ENCODE data around the gene NT5DC3. TPM values are rescaled to one million over a fixed set of nuclear protein-coding genes. Genes with fewer than 3 reads are reported as not detected.

NT5DC3 gene
- total and polyA plus RNA-seq, 3 donors from 2014 or later = 5.7 to 25.4 (median 16.1) TPM

DNA sequence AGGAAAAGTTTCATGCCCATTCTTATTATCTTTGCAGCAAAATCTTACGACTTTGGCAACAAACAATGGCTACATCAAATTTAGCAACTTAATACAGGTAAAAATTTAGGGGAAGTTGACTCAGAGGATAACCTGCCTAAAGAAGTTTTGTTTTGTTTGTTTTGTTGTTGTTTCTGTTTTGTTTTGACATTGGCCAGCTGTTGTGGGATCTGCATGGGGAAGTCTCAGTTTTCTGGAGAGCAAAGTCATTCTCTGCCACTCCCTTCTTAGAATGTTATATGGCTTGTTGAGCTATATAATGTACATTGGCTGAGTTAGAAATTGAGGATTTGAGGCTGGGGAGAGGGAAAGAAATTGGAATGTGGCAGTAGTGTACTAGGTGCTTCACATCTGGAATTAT is 109.5 kb downstream of the NT5DC3 start:
- H3K36me3 ChIP-seq (ENCODE audit: low read depth, missing control alignments) = no peaks in the 10 kb centered on the region
- WGBS, 2 donors = 87 to 92% methylated on average over 1 of the region's 1 CpG
- no peaks in the 10 kb centered on the region for H3K4me1 ChIP-seq
- H3K4me3 ChIP-seq = no peak overlapping the region
- no peaks in the 10 kb centered on the region for H3K27me3 ChIP-seq
- TF ChIP-seq POLR2A (IDR thresholded peaks at IDR 0.05) = no peak
- TF ChIP-seq, protein P1, sequence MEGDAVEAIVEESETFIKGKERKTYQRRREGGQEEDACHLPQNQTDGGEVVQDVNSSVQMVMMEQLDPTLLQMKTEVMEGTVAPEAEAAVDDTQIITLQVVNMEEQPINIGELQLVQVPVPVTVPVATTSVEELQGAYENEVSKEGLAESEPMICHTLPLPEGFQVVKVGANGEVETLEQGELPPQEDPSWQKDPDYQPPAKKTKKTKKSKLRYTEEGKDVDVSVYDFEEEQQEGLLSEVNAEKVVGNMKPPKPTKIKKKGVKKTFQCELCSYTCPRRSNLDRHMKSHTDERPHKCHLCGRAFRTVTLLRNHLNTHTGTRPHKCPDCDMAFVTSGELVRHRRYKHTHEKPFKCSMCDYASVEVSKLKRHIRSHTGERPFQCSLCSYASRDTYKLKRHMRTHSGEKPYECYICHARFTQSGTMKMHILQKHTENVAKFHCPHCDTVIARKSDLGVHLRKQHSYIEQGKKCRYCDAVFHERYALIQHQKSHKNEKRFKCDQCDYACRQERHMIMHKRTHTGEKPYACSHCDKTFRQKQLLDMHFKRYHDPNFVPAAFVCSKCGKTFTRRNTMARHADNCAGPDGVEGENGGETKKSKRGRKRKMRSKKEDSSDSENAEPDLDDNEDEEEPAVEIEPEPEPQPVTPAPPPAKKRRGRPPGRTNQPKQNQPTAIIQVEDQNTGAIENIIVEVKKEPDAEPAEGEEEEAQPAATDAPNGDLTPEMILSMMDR (IDR thresholded peaks at IDR 0.05) = no peak
- DNase-seq = no peak
- no peak overlapping the region for H3K27ac ChIP-seq
- intact Hi-C loops (cut with DNase I; ENCODE audit: low total_unique reads) = no loop called here
- no peaks in the 10 kb centered on the region for H3K9me3 ChIP-seq

DNA sequence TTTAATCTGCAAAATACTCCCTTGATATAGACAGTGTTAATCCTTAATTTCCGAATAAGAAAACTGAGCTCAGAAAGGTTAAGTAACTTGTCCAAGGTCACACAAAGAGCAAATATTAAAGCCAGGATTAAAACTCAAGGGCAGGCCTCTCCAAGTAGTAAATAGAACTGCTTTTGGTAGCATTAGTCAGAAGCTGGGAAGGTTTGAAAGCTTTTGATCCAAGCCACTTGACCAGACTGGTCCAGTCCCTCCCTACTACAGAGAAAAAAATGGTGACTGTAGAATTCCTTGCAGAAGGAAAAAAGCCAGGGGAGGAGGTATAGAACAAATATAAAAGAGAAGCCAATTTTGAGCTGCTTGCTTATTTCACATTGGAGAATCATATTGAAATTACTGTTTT is 111.5 kb downstream of the NT5DC3 start:
- intact Hi-C loops (cut with DNase I; ENCODE audit: low total_unique reads) = no loop called here
- H3K36me3 ChIP-seq (ENCODE audit: low read depth, missing control alignments) = no peaks in the 10 kb centered on the region
- WGBS, 2 donors = 50 to 56% methylated on average over 1 of the region's 1 CpG
- no peak for DNase-seq
- H3K4me3 ChIP-seq = no peak overlapping the region
- H3K4me1 ChIP-seq = no peaks in the 10 kb centered on the region
- no peak overlapping the region for H3K27ac ChIP-seq
- no peaks in the 10 kb centered on the region for H3K9me3 ChIP-seq
- no peaks in the 10 kb centered on the region for H3K27me3 ChIP-seq
- TF ChIP-seq, protein P1 (IDR thresholded peaks at IDR 0.05) = no peak
- TF ChIP-seq POLR2A (IDR thresholded peaks at IDR 0.05) = no peak

DNA sequence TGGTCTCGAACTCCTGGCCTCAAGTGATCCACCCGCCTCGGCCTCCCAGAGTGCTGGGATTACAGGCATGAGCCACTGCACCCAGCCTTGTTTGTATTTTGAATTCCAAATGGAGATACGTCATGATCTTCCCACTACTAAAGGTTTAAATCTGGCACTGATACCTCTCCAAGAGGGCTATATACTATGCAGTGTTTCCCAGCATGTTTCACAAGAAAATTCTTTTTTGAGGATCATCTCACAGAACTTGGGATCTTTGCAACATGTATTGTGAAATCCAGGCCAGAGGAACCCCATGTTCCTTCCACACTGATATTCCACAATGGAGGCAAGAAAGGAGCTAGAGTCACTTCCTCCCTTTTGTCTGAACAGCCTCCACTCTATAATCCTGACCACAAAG is 112.7 kb downstream of the NT5DC3 start:
- Histone ChIP-seq H3K27me3 (no peaks in the 10 kb centered on the region), H3K36me3 (ENCODE audit: low read depth, missing control alignments) (no peaks in the 10 kb centered on the region), H3K9me3 (no peaks in the 10 kb centered on the region), H3K27ac (no peak overlapping the region), H3K4me1 (no peaks in the 10 kb centered on the region), H3K4me3 (no peak overlapping the region)
- TF ChIP-seq POLR2A (IDR thresholded peaks at IDR 0.05) = no peak
- TF ChIP-seq, protein P1 (IDR thresholded peaks at IDR 0.05) = no peak
- DNase-seq = no peak
- intact Hi-C loops (cut with DNase I; ENCODE audit: low total_unique reads) = no loop called here
- 73 to 85% methylated on average over 4 of the region's 4 CpGs for WGBS, 2 donors

DNA sequence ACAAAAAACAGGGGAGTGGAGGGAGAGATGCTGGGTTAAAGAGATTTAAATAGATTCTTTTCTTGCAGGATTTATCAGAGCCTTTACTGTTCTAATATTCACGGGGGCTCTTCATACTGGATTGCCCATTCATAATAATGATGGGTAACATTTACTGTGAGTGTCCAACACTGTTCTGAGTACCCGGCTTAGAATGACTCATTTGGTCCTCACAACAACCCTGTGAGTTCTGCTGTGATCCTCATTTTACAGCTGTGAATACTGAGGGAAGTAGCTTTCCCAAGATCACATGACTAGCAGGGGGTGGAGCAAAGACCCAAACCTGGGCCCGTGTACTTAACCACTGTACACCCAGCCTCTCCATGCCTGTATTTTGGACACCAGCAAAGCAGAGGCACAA is 113.4 kb downstream of the NT5DC3 start:
- no peak for TF ChIP-seq POLR2A (IDR thresholded peaks at IDR 0.05)
- TF ChIP-seq, protein P1 (IDR thresholded peaks at IDR 0.05) = no peak
- DNase-seq = no peak
- intact Hi-C loops (cut with DNase I; ENCODE audit: low total_unique reads) = no loop called here
- Histone ChIP-seq H3K27me3 (no peaks in the 10 kb centered on the region), H3K4me3 (no peak overlapping the region), H3K36me3 (ENCODE audit: low read depth, missing control alignments) (no peaks in the 10 kb centered on the region), H3K9me3 (no peaks in the 10 kb centered on the region), H3K4me1 (no peaks in the 10 kb centered on the region), H3K27ac (no peak overlapping the region)
- WGBS, 2 donors = 69 to 85% methylated on average over 3 of the region's 3 CpGs

DNA sequence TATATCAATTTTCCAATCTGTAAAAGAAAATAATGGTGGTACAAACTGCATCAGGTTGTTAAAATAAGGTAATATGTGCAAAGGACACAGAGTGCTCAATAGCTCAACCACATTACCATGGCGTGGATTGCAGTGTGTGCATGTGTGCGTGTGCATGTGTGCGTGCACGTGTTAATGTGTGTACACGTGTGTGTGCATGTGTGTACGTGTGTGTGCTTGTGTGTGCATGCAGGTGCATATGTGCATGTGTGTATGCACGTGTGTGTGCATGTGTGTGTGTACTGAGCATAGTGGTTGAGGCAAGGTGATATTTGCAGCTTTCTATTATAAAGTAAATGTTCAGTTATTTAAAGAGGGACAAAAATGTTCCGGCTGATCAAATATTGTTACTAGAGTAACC is 115.6 kb downstream of the NT5DC3 start:
- H3K9me3 ChIP-seq = no peaks in the 10 kb centered on the region
- no peak overlapping the region for H3K4me3 ChIP-seq
- H3K27ac ChIP-seq = no peak overlapping the region
- no peaks in the 10 kb centered on the region for H3K27me3 ChIP-seq
- DNase-seq = no peak
- H3K36me3 ChIP-seq (ENCODE audit: low read depth, missing control alignments) = no peaks in the 10 kb centered on the region
- no peaks in the 10 kb centered on the region for H3K4me1 ChIP-seq
- intact Hi-C loops (cut with DNase I; ENCODE audit: low total_unique reads) = no loop called here
- no peak for TF ChIP-seq POLR2A (IDR thresholded peaks at IDR 0.05)
- TF ChIP-seq, protein P1 (IDR thresholded peaks at IDR 0.05) = no peak
- 91 to 94% methylated on average over 8 of the region's 8 CpGs for WGBS, 2 donors

Data from testis (tissue), 3 donors.